NOMO-1 (cell line): ENCODE measurements around the gene CNIH2.
"Not testable (repeated sequence)": the region's sequence is repeated elsewhere in the genome, so short reads cannot be mapped to it uniquely, and the experiment has no call there.

Experiments used
- DNase-seq, 2 experiments: peaks; one replicate each; lab custom pipeline; 2025; ENCODE audit not compliant: unreplicated experiment in 2 of 2; lab: John Stamatoyannopoulos, UW

CNIH2 gene

DNA sequence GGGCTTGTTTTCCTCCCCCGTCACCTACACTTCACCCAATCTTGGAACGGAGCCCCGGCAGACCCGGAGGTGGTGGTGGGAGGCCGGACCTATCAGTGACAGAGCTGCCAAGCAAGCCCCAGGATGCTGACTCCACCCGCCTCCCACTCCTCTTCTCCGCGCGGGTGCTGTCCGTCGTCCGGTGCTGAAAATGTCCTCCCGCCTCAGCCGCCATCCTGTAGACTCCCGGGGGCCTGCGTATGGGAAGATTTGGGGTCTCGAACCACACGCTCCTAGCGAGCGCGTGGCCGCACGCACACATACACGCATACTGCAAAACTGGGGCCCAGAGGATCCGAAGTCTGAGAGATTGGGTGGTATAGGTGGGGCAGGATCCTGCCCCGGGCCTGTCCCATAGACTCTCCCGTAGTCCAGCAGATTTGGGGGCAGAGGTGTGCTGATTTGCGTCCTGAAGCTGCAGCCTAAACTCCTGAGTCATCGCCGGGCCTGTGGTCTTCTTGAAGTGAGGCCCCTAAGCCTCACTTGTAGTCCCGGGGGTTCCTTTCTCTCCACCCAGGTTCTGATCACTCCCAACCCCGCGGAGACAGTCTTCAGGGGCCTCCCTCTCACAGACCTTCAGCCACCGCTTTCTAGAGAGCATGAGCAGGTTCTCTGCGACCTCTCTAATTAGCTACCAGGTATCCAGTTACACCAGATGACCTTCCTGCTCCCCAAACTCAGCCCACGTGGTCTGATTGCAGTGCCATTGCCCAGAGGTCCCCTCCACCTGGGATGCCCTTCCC is 11.8 kb downstream of the CNIH2 start:
- DNase-seq = peak; percentile 47 to 58

DNA sequence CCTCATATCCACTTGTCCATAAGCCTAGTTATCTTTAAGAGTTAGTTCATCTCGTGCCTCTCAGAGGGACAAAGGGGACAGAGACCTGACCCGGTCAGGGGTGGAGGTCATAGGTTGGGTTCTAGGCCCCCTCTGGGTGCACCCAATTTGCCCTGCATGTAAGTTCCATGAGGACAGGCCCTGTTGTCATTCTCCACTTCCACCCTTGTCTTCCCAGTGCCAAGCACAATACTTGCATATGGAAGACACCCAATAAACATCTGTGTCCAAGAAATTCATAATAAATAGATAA is 12.3 kb downstream of the CNIH2 start:
- DNase-seq = no peak

DNA sequence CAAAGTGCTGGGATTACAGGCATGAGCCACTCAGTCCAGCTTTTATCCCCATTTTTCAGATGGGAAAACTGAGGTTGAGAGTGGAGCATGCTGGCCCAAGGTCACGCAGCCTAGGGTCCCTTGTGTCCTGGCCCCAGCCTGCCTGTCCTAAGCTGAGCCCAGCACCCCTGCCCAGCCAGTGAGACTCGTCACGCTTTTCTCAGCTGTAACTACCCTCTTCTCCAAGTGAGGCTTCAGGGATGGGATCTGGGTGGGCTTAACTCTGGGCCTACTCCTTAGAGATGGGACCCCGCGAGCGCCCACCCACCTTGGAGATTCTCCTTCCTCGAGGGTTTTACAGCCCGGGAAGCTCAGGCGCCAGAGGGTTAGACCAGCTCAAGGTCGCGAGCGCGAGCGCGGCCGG is 13.3 kb downstream of the CNIH2 start:
- DNase-seq = no peak

DNA sequence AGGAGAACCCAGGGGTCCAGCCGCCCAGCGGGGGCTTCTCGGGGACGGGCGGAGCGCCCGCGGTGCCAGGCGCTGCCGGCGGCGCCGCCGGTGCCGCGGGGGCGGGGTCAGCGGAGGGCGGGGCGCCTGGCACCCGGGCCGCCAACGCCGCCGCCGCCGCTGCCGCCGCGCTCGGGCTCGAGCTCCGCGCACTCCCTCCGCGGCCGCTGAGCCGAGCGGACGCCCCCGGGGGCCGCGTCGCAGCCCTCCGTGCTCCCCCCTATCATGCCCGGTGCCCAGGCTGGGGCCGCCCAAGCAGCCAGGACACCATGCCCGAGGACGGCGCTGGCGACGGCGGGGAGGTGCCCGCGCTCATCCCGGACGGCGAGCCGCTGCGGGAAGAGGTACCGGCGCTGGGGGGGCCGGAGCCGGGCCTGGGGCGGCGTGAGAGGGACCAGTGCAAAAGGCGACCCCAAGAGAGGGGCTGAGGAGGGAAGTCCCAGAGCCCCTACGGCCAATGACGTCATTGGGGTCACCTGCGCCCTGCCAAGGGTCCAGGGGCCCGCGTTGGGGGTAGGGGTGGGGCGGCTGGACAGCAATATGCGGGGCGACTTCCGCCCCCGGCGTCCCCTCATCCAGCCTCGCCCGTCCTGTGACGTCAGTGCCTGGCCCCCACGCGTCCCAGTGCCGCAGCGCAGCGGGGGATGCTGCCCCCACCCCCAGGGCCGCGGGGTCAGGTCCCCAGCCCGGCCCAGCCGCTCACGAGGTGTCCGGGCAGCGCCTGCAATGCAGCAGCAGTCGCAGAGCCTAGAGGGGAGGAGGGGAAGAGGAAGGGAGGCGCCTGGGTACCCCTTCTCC is 13.9 kb downstream of the CNIH2 start, which contains the start of gene TMEM151A:
TMEM151A (plus strand) TSS at position 189 of the 837 bp plus-strand sequence; CDS start at position 309, 120 bp downstream.
- no peak for DNase-seq

DNA sequence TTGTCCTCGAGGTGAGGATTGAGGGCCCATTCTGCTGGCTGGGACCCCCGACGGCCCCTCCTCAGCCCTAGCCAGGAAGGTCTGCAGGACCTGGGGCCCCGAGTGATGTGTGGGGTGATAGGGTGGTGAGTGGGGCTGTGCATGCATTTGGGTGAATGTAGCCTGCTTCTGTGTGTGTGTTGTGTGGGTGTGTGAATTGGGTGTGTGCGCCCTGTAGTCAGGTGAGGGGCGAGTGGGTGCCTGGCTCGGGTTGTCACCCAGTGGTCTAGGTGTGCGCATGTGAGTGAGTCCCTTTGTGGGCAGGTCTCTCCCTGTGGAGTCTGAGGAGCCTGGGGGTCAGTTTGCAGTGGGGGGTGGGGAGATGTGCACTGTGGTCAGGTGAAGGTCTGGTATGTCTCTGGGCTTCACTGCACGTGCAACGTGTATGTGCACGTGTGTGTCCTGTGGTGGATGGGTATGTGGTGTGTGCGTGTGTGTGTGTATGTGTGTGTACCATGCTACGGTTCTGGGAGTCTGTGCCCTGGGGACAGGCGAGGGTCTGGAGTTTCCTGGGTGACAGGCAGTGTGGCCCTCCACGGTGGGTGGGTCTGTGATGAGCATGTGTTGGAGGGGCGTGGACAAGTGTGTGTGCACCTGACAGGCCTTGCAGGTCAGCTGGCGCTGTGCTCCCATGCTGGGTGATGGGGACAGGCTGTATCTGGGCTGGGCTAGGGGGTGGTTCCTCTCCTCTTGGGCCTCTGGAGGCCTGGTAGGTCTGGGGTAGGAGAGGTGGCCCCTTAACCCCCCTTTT is 14.8 kb downstream of the CNIH2 start:
- DNase-seq = no peak

DNA sequence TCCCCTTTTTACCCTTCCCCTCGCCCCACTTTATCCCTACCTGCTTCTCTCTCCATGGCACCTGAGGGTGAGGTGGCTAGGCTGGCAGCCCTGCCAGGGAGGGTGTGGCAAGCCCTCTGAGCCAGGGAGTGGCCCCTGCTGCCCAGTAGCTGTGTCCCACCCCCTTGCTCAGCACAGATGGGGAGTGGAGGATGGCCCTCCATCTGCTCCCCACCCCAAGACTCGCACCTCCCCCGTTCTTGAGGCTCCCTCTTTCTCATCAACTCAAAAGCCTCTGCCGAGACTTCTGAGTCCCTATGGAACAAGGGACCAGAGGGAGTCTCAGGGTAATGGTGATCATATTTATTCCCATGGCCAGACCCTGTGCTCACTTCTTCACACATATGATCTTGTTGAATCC is 15.4 kb downstream of the CNIH2 start:
- DNase-seq = no peak

DNA sequence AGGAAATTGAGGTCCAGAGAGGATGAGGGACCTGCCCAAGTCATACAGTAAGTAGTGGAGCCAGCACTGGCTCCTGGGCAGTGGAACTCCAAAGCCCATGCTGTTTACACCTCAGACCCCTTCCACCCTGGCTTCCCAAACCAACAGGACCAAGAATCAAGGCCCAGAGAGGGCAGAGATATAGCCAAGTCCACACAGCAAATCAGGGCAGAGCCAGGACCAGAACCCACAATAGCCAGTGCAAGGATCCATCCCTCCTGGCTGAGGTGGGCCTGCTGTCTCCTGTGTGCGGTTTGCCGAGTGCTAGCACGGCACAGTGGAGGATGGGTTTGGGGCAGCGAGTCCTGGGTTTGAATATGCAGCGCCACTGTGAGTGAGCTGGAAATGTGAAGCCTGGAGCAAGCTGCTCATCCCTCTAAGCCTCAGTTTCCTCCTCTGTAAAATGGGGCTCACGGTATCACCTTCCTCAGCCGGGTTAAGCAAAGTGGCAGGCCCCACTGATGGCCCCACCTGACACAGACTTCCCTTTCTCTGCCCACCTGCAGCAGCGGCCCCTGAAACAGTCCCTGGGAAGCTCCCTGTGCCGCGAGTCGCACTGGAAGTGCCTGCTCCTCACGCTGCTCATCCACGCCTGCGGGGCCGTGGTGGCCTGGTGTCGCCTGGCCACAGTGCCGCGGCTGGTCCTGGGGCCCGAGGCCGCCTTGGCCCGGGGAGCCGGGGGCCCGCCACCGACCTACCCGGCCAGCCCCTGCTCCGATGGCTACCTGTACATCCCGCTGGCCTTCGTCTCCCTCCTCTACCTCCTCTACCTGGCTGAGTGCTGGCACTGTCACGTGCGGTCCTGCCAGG is 16.0 kb downstream of the CNIH2 start:
- DNase-seq = no peak

DNA sequence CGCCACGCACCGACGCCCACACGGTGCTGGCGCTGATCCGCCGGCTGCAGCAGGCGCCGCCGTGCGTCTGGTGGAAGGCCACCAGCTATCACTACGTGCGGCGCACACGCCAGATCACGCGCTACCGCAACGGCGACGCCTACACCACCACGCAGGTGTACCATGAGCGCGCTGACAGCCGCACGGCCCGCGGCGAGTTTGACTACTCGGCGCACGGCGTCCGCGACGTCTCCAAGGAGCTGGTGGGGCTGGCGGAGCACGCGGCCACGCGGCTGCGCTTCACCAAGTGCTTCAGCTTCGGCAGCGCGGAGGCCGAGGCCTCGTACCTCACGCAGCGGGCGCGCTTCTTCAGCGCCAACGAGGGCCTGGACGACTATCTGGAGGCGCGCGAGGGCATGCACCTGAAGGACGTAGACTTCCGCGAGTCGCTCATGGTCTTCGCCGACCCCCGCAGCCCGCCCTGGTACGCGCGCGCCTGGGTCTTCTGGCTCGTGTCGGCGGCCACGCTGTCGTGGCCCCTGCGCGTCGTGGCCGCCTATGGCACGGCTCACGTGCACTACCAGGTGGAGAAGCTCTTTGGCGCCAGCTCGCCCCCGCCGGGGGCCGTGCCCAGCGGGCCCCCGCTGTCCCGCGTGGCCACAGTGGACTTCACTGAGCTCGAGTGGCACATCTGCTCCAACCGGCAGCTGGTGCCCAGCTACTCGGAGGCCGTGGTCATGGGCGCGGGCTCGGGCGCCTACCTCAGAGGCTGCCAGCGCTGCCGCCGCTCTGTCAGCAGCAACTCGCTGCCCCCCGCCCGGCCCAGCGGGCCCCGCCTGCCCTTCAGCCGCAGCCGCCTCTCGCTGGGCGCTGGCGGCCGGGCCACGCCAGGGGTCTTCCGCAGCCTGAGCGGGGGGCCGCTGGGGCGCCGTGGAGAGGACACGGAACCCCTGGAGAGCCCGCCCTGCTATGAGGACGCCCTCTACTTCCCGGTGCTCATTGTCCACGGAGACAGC is 16.9 kb downstream of the CNIH2 start:
- DNase-seq = no peak

DNA sequence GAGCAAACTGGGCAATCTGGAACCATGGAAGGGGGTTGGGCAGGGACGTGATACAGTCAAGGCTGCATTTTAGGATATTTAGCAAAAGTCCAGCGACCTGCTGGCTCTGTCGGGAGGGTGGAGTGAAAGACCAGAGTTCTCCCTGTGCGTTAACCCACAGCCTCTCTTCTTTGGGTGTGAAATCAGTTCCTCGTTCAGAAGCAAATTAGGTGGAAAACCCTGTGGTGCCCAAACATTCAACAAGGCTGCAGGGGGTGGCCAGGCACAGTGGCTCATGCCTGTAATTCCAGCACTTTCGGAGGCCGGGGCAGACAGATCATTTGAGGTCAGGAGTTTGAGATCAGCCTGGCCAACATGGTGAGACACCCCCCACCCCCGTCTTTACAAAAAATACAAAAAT is 19.6 kb downstream of the CNIH2 start:
- no peak for DNase-seq

DNA sequence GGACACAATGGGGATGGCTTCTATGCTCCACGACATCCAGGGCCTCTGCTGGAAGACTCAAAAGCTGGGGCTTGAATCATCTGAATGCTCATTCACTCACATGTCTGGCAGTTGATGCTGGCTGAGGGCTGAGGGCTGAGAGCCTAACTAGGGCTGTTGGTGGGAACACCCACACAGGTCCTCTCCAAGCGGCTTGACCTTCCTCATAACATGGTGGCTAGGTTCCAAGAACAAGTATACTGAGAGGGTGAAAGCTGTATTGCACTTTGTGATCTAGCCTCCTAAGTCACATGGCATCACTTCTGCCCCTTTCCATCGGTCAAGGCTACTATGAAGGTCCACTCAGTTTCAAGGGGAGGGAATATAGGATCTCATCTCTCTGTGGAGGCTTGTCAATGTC is 21.2 kb downstream of the CNIH2 start:
- DNase-seq = no peak

DNA sequence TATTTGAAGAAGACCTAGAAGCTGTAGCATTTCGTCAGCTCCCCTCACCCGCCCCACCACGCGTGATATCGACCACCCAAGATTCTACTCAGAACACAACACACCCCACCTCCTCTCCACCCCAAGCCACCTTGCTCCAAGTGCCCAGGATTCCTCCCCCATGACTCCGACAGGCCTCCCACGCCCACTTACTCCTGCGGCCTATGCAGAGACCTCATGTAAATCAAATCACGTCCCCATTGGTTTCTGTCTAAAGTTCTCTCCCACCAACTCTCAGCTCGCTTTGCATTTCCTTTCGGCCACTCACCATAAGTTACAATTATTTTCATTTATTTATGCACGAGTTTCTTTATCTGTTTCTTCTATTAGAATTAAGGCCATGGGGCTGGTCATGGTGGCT is 24.7 kb downstream of the CNIH2 start:
- DNase-seq = no peak

DNA sequence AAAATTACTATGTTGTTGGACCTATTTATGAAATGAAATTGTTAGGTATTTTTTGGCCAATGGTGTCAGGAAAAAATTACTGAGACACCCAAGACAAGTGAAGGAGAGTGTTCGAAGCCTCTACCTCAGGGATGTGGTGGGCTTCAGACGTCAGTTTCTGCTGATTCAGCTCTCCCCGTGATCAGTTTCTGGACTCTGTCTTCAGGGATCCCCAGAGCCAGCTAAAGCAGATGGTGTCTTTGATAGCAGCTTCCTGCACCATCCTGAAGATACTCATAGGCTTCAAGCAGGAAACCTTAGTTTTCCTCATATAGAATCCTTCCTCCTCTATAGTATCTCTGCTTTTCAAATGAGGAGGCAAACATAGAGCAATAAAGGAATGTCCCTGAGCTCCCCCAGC is 31.5 kb downstream of the CNIH2 start:
- no peak for DNase-seq

DNA sequence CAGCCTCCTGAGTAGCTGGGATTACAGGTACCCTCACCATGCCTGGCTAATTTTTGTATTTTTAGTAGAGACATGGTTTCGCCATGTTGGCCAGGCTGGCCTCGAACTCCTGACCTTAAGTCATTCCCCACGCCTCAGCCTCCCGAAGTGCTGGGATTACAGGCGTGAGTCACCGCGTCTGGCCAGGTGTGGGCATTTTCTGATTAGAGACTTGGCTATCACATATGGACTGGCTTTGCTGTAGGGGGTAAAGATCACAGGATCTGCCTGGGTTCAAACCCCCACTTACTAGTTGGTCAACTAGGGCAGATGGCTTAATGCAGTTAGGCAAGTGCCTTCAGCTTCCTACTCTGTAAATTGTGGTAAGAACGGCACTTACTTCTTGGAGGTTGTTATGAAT is 32.3 kb downstream of the CNIH2 start:
- no peak for DNase-seq

DNA sequence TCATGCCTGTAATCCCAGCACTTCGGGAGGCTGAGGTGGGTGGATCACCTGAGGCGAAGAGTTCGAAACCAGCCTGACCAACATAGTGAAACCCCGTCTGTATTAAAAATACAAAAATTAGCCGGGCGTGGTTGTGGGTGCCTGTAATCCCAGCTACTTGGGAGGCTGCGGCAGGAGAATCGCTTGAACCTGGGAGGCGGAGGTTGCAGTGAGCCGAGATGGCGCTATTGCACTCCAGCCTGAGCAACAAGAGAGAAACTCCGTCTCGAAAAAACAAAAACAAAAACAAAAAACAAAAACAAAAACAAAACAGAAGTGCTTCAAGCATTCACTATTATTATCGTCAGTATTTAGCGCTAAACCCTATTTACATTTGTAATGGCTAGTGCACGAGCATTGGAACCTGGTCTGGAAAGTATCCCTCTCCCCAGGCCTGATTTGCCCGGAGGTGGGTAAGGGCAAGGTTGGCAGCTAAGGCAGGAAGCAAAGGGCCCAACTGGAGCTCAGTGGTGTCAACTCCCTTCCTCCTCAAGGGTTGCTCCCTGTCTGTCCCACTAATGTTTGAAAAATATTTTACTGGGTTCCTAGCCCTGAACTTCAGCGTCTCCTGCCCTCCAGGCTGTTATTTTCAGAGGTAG is 32.9 kb downstream of the CNIH2 start:
- DNase-seq = not testable (repeated sequence)

DNA sequence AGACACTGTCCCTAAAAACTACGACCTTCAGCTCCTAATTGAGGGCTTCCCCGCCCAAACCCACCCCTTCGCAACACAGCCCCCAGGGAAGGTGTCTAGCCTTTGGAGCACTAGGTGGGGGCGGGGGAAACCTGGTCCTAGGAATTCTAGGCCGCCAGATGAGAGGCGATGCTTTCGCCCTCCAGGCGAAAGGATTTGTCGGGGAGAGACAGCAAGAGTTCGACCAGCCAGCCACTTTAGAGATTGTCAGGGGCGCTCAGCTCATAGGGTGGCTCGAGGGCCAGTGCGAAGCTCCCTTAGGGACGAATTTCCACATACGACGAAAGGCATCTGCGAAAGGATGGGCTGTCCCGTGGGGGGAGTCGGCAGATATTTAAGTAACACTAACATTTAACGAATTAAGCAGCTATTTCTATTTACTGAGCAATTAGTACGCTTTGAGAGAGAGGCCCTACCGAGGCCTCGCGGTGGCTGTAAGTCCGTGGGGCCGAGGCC is 33.5 kb downstream of the CNIH2 start:
- no peak for DNase-seq

DNA sequence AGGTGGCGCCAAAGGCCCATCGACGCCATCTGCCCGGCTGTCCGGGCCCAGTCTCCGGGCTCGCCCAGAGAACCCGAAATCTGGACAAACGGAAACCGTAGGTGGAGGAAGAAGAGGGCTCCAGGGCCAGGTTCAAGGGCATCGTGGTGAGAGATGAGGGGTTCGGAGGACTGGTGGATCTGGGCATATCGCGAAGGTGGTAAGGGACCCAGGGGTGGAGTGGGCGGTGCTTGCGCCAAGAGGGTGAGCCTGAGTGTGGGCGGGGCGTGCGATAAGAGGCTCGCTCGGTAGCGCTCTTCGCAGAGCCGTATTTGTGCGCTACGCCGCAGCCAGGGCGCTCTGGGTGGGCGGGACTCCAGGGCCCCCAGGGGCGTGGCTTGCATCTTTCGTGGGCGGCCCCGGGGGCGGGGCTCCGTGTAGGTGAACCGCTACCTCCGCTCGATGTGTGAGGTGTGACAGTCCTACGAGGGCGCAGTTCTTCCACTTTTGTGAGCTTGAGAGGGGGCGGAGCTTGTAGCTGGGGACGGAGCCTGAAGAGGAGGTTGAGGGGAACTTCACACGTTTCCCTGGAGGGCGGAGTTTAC is 34.1 kb downstream of the CNIH2 start:
- peak; percentile 93 to 94 for DNase-seq

DNA sequence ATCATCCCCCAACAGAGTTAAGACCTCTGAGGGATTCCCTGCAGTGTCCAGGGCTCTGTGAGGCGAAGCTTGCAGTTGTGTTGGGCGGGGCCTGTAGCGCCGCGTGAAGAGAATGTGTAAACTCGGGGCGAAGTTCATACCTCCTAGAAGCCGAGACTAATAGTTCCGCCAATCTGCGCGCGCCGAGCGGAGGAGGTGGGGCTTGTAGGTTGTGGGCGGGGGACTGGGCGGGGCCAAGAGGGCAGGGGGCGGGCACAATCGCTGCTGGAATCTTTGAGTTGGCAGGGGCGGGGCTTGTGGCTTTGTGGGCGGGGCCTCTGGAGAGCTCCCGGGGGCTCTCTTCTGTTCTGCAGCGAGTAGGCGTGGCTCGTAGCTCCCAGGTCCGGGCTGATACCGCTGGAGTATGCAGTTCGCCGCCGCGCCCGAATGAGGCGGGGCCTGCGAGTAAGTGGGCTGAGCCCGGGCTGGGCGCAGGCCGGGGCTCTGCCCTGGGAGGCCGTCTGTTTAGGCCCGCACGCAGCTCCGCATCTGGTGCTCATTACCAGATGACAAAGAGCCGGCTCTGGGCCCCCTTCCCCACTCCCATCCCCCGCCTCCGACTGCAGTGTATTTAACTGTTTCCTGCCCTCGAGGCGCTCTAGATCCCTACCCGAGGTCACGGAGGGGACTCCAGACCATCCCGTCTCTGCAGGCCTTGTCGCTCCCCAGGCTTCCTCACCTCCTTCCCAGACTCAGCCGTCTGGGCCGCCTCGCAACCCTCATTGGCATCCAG is 34.8 kb downstream of the CNIH2 start:
- DNase-seq = peak; percentile 94 to 97
